GM23338 (cell line): Measurements from ENCODE around the gene METTL26. TPM values are rescaled to one million over a fixed set of nuclear protein-coding genes. Genes with fewer than 3 reads are reported as not detected.

Source experiments
- ATAC-seq: fragments of 200-7000 bp; cut with Tn5 transposase; 3 replicates; pipeline ENCODE4 v1.9.1; 2020
- DNase-seq: peaks from one replicate; pipeline ENCODE4 v3.0.0-alpha.2; 2015; ENCODE audit warnings: low spot score
- H2AFZ ChIP-seq: fragments of 200-600 bp; sonication (generic); 2 replicates; pipeline ENCODE4 v1.8.0; 2016; ENCODE audit warnings: antibody characterized with exemption, mild to moderate bottlenecking, moderate library complexity
- H3F3A ChIP-seq: fragments of 200-600 bp; sonication (generic); replicated peaks from 2 replicates; pipeline ENCODE4 v1.8.0; 2017; ENCODE audit warnings: antibody characterized with exemption, mixed run types, low read depth
- H3K27ac ChIP-seq: fragments of 200-600 bp; sonication (generic); 2 replicates; pipeline ENCODE4 v1.6.1; 2016; ENCODE audit warnings: low read depth
- H3K27me3 ChIP-seq: fragments of 200-600 bp; sonication (generic); 2 replicates; pipeline ENCODE4 v1.8.0; 2016; ENCODE audit warnings: mild to moderate bottlenecking, mixed run types, moderate library complexity; ENCODE audit not compliant: insufficient read depth
- H3K36me3 ChIP-seq: fragments of 200-600 bp; sonication (generic); 2 replicates; pipeline ENCODE4 v1.8.0; 2016; ENCODE audit warnings: mild to moderate bottlenecking; ENCODE audit not compliant: insufficient read depth
- H3K4me1 ChIP-seq: fragments of 200-600 bp; sonication (generic); 2 replicates; pipeline ENCODE4 v1.8.0; 2016; ENCODE audit warnings: mild to moderate bottlenecking, moderate library complexity; ENCODE audit not compliant: insufficient read depth
- H3K4me2 ChIP-seq: fragments of 200-600 bp; sonication (generic); 2 replicates; pipeline ENCODE4 v1.7.1; 2017; ENCODE audit warnings: mixed run types
- H3K4me3 ChIP-seq: fragments of 200-600 bp; sonication (generic); 2 replicates; pipeline ENCODE4 v1.6.1; 2016; ENCODE audit warnings: mixed run types
- H3K79me2 ChIP-seq: fragments of 200-600 bp; sonication (generic); replicated peaks from 2 replicates; pipeline ENCODE4 v1.8.0; 2017; ENCODE audit warnings: mild to moderate bottlenecking; ENCODE audit not compliant: insufficient read depth
- H3K9me2 ChIP-seq: fragments of 200-600 bp; sonication (generic); 2 replicates; pipeline ENCODE4 v1.8.0; 2017; ENCODE audit not compliant: insufficient read depth
- H4K20me1 ChIP-seq: fragments of 200-600 bp; sonication (generic); replicated peaks from 2 replicates; pipeline ENCODE4 v1.8.0; 2017; ENCODE audit warnings: mild to moderate bottlenecking; ENCODE audit not compliant: insufficient read depth
- H3K27ac Mint-ChIP-seq: 2 replicates; pipeline ENCODE4 v1.8.0; 2020; ENCODE audit warnings: inconsistent platforms, mild to moderate bottlenecking, moderate library complexity, mixed read lengths
- H3K27me3 Mint-ChIP-seq: 3 replicates; pipeline ENCODE4 v1.8.0; 2022; ENCODE audit warnings: low read depth, mild to moderate bottlenecking, moderate library complexity, mixed read lengths, inconsistent platforms; ENCODE audit not compliant: insufficient read depth, poor library complexity
- H3K36me3 Mint-ChIP-seq: 3 replicates; pipeline ENCODE4 v1.8.0; 2021; ENCODE audit warnings: low read depth, mild to moderate bottlenecking, inconsistent platforms, moderate library complexity, mixed read lengths
- H3K4me1 Mint-ChIP-seq: 3 replicates; pipeline ENCODE4 v1.8.0; 2020; ENCODE audit warnings: mild to moderate bottlenecking, inconsistent platforms, mixed read lengths
- H3K4me3 Mint-ChIP-seq: 3 replicates; pipeline ENCODE4 v1.8.0; 2021; ENCODE audit warnings: moderate library complexity, mild to moderate bottlenecking, inconsistent platforms, mixed read lengths
- H3K9me3 Mint-ChIP-seq: 3 replicates; pipeline ENCODE4 v1.8.0; 2020; ENCODE audit warnings: moderate library complexity, mild to moderate bottlenecking, inconsistent platforms, mixed read lengths
- CREB1 ChIP-seq: fragments of 250-450 bp; sonication (Bioruptor Pico); IDR thresholded peaks from 2 replicates; pipeline ENCODE4 v1.5.0; 2020; ENCODE audit warnings: low read depth, mild to moderate bottlenecking, moderate library complexity
- EZH2 ChIP-seq: fragments of 200-600 bp; sonication (generic); IDR thresholded peaks from one replicate; pipeline ENCODE4 v1.8.0; 2017; ENCODE audit warnings: antibody characterized with exemption, mild to moderate bottlenecking, low read depth; ENCODE audit not compliant: unreplicated experiment
- EZH2phosphoT487 ChIP-seq: fragments of 200-600 bp; sonication (generic); IDR thresholded peaks from one replicate; pipeline ENCODE4 v1.8.1; 2018; ENCODE audit warnings: antibody characterized with exemption; ENCODE audit not compliant: unreplicated experiment
- JUNB ChIP-seq: IDR thresholded peaks from one replicate; pipeline ENCODE4 v1.6.1; 2016; ENCODE audit warnings: antibody characterized with exemption; ENCODE audit not compliant: unreplicated experiment
- NANOG ChIP-seq: IDR thresholded peaks from 2 replicates; pipeline ENCODE4 v1.6.1; 2016; ENCODE audit warnings: antibody characterized with exemption, borderline replicate concordance
- POLR2AphosphoS5 ChIP-seq: IDR thresholded peaks from 2 replicates; pipeline ENCODE4 v1.6.1; 2016; ENCODE audit warnings: antibody characterized with exemption, low read depth
- ZNF114 ChIP-seq: fragments of 250-450 bp; sonication (Bioruptor Pico); IDR thresholded peaks from 2 replicates; pipeline ENCODE4 v1.5.0; 2020; ENCODE audit warnings: mild to moderate bottlenecking, moderate library complexity
- ZNF331 ChIP-seq: fragments of 250-450 bp; sonication (Bioruptor Pico); IDR thresholded peaks from 2 replicates; pipeline ENCODE4 v1.5.0; 2020; ENCODE audit warnings: low read depth, mild to moderate bottlenecking, moderate library complexity
- polyA plus RNA-seq: library from polyadenylated mRNA; unstranded; fragments of >200 nt; fragmentation: Nextera tagmentation; extraction: Ambion mirVana; gene quantifications from 2 replicates; pipeline ENCODE4 v1.2.1, GENCODE V29; 2016
- total RNA-seq: library from RNA; depleted of rRNA; stranded (reverse); fragments of >200 nt; shearing (Covaris generic); gene quantifications from 2 replicates; pipeline ENCODE4 v1.2.3, GENCODE V29; 2014
- TF ChIP-seq, protein P1 (sequence below), 2 experiments: fragments of 200-600 bp in 1 of 2; sonication (generic) in 1 of 2; conservative IDR thresholded peaks; 2 replicates each; pipeline versions ENCODE4 v1.5.1 to v1.6.1; 2016 to 2017; ENCODE audit warnings: antibody characterized with exemption in 2 of 2, low read depth in 2 of 2, mild to moderate bottlenecking in 2 of 2, moderate library complexity in 1 of 2
- TF ChIP-seq, protein P2 (sequence below): IDR thresholded peaks from 2 replicates; pipeline ENCODE4 v1.6.1; 2016; ENCODE audit warnings: antibody characterized with exemption
- TF ChIP-seq, protein P3 (sequence below): fragments of 250-450 bp; sonication (Bioruptor Pico); IDR thresholded peaks from 2 replicates; pipeline ENCODE4 v1.5.0; 2020; ENCODE audit warnings: mild to moderate bottlenecking, moderate library complexity
- TF ChIP-seq, protein P4 (sequence below): IDR thresholded peaks from one replicate; pipeline ENCODE4 v1.6.1; 2018; ENCODE audit warnings: antibody characterized with exemption; ENCODE audit not compliant: unreplicated experiment

METTL26 gene
- total and polyA plus RNA-seq, 2 experiments from 2014 or later, result 153 to 223 TPM

DNA sequence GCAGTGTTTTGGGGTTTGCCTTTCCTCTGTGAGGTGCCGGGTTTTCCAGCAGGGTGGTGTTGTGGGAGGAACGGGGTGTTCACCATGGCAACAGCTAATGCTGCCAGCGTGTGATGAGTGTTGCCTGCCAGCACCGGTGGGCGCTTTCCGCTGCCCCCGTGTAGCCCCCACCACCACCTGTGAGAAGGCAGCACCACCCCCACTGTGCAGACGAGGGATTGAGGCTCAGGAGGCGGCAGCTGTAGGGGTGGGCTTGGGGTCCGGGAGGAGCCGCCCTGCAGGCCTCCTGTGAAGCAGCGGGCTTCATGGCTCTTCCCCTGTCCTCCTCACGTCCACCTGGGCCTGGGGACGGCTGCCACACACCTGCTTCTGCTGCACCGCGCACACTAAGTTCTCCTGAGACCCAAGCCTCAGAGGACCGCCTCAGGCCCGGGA lies 41.0 kb downstream of the METTL26 start (continued):
- no peak for TF ChIP-seq EZH2phosphoT487
- no peak for TF ChIP-seq NANOG
- no peak for TF ChIP-seq CREB1 (CRISPR knock-in tag)
- TF ChIP-seq JUNB, result no peak
- TF ChIP-seq, protein P1, sequence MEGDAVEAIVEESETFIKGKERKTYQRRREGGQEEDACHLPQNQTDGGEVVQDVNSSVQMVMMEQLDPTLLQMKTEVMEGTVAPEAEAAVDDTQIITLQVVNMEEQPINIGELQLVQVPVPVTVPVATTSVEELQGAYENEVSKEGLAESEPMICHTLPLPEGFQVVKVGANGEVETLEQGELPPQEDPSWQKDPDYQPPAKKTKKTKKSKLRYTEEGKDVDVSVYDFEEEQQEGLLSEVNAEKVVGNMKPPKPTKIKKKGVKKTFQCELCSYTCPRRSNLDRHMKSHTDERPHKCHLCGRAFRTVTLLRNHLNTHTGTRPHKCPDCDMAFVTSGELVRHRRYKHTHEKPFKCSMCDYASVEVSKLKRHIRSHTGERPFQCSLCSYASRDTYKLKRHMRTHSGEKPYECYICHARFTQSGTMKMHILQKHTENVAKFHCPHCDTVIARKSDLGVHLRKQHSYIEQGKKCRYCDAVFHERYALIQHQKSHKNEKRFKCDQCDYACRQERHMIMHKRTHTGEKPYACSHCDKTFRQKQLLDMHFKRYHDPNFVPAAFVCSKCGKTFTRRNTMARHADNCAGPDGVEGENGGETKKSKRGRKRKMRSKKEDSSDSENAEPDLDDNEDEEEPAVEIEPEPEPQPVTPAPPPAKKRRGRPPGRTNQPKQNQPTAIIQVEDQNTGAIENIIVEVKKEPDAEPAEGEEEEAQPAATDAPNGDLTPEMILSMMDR (conservative IDR thresholded peaks at IDR 0.05; ENCODE audit: low read depth in 2 of 2), result no peak
- TF ChIP-seq ZNF114 (CRISPR knock-in tag), result no peak
- TF ChIP-seq ZNF331 (CRISPR knock-in tag), result no peak
- TF ChIP-seq POLR2AphosphoS5, result no peak

DNA sequence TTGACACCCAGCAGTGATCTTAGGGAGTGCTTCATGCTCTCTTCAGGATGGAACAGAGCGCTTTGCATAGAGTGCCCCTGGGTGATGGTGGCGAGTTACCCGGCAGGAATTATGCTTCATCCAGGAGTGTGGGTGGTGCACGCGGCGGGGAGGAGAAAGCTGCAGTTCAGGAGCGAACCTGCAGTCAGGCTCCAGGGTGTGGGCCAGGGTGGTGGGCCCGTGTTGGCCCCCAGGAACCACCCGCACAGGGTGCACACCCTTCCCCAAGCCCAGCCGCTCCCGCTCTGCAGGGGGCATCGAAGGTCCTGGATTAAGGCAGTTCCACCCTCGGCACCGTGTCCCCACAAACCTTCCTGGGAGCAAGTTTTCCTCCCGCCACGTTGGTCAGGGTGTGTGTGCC lies 42.3 kb downstream of the METTL26 start:
- H3K79me2 ChIP-seq, result peaks cover 34% of the 10 kb centered on the region
- no peak overlapping the region for H3K4me2 ChIP-seq
- Mint-ChIP-seq H3K4me1 (peaks cover 9% of the 10 kb centered on the region), H3K36me3 (peaks cover 12% of the 10 kb centered on the region), H3K4me3 (no peak overlapping the region), H3K27ac (no peak overlapping the region), H3K9me3 (no peaks in the 10 kb centered on the region; the same call in 2 of the 3 replicates), H3K27me3 (peaks cover 19% of the 10 kb centered on the region)
- no peaks in the 10 kb centered on the region for H3K4me1 ChIP-seq
- H4K20me1 ChIP-seq, result peaks cover 19% of the 10 kb centered on the region
- no peak overlapping the region for H3K27ac ChIP-seq
- DNase-seq (no peak), ATAC-seq (no peak)
- no peaks in the 10 kb centered on the region for H3K36me3 ChIP-seq
- H2AFZ ChIP-seq, result no peak overlapping the region
- H3K27me3 ChIP-seq, result no peaks in the 10 kb centered on the region
- no peak overlapping the region for H3K4me3 ChIP-seq
- H3F3A ChIP-seq, result no peaks in the 10 kb centered on the region
- H3K9me2 ChIP-seq, result no peaks in the 10 kb centered on the region
- TF ChIP-seq ZNF331 (CRISPR knock-in tag) (no peak), CREB1 (CRISPR knock-in tag) (no peak), JUNB (no peak), EZH2 (no peak), NANOG (no peak), POLR2AphosphoS5 (no peak), ZNF114 (CRISPR knock-in tag) (no peak), EZH2phosphoT487 (no peak)
- TF ChIP-seq, protein P2, sequence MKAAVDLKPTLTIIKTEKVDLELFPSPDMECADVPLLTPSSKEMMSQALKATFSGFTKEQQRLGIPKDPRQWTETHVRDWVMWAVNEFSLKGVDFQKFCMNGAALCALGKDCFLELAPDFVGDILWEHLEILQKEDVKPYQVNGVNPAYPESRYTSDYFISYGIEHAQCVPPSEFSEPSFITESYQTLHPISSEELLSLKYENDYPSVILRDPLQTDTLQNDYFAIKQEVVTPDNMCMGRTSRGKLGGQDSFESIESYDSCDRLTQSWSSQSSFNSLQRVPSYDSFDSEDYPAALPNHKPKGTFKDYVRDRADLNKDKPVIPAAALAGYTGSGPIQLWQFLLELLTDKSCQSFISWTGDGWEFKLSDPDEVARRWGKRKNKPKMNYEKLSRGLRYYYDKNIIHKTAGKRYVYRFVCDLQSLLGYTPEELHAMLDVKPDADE, result no peak
- TF ChIP-seq, protein P3, sequence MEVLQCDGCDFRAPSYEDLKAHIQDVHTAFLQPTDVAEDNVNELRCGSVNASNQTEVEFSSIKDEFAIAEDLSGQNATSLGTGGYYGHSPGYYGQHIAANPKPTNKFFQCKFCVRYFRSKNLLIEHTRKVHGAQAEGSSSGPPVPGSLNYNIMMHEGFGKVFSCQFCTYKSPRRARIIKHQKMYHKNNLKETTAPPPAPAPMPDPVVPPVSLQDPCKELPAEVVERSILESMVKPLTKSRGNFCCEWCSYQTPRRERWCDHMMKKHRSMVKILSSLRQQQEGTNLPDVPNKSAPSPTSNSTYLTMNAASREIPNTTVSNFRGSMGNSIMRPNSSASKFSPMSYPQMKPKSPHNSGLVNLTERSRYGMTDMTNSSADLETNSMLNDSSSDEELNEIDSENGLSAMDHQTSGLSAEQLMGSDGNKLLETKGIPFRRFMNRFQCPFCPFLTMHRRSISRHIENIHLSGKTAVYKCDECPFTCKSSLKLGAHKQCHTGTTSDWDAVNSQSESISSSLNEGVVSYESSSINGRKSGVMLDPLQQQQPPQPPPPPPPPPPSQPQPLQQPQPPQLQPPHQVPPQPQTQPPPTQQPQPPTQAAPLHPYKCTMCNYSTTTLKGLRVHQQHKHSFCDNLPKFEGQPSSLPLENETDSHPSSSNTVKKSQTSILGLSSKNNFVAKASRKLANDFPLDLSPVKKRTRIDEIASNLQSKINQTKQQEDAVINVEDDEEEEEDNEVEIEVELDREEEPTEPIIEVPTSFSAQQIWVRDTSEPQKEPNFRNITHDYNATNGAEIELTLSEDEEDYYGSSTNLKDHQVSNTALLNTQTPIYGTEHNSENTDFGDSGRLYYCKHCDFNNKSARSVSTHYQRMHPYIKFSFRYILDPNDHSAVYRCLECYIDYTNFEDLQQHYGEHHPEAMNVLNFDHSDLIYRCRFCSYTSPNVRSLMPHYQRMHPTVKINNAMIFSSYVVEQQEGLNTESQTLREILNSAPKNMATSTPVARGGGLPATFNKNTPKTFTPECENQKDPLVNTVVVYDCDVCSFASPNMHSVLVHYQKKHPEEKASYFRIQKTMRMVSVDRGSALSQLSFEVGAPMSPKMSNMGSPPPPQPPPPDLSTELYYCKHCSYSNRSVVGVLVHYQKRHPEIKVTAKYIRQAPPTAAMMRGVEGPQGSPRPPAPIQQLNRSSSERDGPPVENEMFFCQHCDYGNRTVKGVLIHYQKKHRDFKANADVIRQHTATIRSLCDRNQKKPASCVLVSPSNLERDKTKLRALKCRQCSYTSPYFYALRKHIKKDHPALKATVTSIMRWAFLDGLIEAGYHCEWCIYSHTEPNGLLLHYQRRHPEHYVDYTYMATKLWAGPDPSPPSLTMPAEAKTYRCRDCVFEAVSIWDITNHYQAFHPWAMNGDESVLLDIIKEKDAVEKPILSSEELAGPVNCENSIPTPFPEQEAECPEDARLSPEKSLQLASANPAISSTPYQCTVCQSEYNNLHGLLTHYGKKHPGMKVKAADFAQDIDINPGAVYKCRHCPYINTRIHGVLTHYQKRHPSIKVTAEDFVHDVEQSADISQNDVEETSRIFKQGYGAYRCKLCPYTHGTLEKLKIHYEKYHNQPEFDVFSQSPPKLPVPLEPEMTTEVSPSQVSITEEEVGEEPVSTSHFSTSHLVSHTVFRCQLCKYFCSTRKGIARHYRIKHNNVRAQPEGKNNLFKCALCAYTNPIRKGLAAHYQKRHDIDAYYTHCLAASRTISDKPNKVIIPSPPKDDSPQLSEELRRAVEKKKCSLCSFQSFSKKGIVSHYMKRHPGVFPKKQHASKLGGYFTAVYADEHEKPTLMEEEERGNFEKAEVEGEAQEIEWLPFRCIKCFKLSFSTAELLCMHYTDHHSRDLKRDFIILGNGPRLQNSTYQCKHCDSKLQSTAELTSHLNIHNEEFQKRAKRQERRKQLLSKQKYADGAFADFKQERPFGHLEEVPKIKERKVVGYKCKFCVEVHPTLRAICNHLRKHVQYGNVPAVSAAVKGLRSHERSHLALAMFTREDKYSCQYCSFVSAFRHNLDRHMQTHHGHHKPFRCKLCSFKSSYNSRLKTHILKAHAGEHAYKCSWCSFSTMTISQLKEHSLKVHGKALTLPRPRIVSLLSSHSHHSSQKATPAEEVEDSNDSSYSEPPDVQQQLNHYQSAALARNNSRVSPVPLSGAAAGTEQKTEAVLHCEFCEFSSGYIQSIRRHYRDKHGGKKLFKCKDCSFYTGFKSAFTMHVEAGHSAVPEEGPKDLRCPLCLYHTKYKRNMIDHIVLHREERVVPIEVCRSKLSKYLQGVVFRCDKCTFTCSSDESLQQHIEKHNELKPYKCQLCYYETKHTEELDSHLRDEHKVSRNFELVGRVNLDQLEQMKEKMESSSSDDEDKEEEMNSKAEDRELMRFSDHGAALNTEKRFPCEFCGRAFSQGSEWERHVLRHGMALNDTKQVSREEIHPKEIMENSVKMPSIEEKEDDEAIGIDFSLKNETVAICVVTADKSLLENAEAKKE (CRISPR knock-in tag), result no peak
- TF ChIP-seq, protein P4, sequence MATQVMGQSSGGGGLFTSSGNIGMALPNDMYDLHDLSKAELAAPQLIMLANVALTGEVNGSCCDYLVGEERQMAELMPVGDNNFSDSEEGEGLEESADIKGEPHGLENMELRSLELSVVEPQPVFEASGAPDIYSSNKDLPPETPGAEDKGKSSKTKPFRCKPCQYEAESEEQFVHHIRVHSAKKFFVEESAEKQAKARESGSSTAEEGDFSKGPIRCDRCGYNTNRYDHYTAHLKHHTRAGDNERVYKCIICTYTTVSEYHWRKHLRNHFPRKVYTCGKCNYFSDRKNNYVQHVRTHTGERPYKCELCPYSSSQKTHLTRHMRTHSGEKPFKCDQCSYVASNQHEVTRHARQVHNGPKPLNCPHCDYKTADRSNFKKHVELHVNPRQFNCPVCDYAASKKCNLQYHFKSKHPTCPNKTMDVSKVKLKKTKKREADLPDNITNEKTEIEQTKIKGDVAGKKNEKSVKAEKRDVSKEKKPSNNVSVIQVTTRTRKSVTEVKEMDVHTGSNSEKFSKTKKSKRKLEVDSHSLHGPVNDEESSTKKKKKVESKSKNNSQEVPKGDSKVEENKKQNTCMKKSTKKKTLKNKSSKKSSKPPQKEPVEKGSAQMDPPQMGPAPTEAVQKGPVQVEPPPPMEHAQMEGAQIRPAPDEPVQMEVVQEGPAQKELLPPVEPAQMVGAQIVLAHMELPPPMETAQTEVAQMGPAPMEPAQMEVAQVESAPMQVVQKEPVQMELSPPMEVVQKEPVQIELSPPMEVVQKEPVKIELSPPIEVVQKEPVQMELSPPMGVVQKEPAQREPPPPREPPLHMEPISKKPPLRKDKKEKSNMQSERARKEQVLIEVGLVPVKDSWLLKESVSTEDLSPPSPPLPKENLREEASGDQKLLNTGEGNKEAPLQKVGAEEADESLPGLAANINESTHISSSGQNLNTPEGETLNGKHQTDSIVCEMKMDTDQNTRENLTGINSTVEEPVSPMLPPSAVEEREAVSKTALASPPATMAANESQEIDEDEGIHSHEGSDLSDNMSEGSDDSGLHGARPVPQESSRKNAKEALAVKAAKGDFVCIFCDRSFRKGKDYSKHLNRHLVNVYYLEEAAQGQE, result no peak
